GM23338 (cell line): ENCODE measurements around the gene KRTAP7-1. TPM values are rescaled to one million over a fixed set of nuclear protein-coding genes. Genes with fewer than 3 reads are reported as not detected.

Experiments used
- ATAC-seq: fragments of 200-7000 bp; cut with Tn5 transposase; 3 replicates; pipeline ENCODE4 v1.9.1; 2020
- DNase-seq: peaks from one replicate; pipeline ENCODE4 v3.0.0-alpha.2; 2015; ENCODE audit warnings: low spot score
- H2AFZ ChIP-seq: fragments of 200-600 bp; sonication (generic); 2 replicates; pipeline ENCODE4 v1.8.0; 2016; ENCODE audit warnings: antibody characterized with exemption, mild to moderate bottlenecking, moderate library complexity
- H3F3A ChIP-seq: fragments of 200-600 bp; sonication (generic); replicated peaks from 2 replicates; pipeline ENCODE4 v1.8.0; 2017; ENCODE audit warnings: antibody characterized with exemption, mixed run types, low read depth
- H3K27ac ChIP-seq: fragments of 200-600 bp; sonication (generic); 2 replicates; pipeline ENCODE4 v1.6.1; 2016; ENCODE audit warnings: low read depth
- H3K27me3 ChIP-seq: fragments of 200-600 bp; sonication (generic); 2 replicates; pipeline ENCODE4 v1.8.0; 2016; ENCODE audit warnings: mild to moderate bottlenecking, mixed run types, moderate library complexity; ENCODE audit not compliant: insufficient read depth
- H3K36me3 ChIP-seq: fragments of 200-600 bp; sonication (generic); 2 replicates; pipeline ENCODE4 v1.8.0; 2016; ENCODE audit warnings: mild to moderate bottlenecking; ENCODE audit not compliant: insufficient read depth
- H3K4me1 ChIP-seq: fragments of 200-600 bp; sonication (generic); 2 replicates; pipeline ENCODE4 v1.8.0; 2016; ENCODE audit warnings: mild to moderate bottlenecking, moderate library complexity; ENCODE audit not compliant: insufficient read depth
- H3K4me2 ChIP-seq: fragments of 200-600 bp; sonication (generic); 2 replicates; pipeline ENCODE4 v1.7.1; 2017; ENCODE audit warnings: mixed run types
- H3K4me3 ChIP-seq: fragments of 200-600 bp; sonication (generic); 2 replicates; pipeline ENCODE4 v1.6.1; 2016; ENCODE audit warnings: mixed run types
- H3K79me2 ChIP-seq: fragments of 200-600 bp; sonication (generic); replicated peaks from 2 replicates; pipeline ENCODE4 v1.8.0; 2017; ENCODE audit warnings: mild to moderate bottlenecking; ENCODE audit not compliant: insufficient read depth
- H3K9me2 ChIP-seq: fragments of 200-600 bp; sonication (generic); 2 replicates; pipeline ENCODE4 v1.8.0; 2017; ENCODE audit not compliant: insufficient read depth
- H4K20me1 ChIP-seq: fragments of 200-600 bp; sonication (generic); replicated peaks from 2 replicates; pipeline ENCODE4 v1.8.0; 2017; ENCODE audit warnings: mild to moderate bottlenecking; ENCODE audit not compliant: insufficient read depth
- H3K27ac Mint-ChIP-seq: 2 replicates; pipeline ENCODE4 v1.8.0; 2020; ENCODE audit warnings: inconsistent platforms, mild to moderate bottlenecking, moderate library complexity, mixed read lengths
- H3K27me3 Mint-ChIP-seq: 3 replicates; pipeline ENCODE4 v1.8.0; 2022; ENCODE audit warnings: low read depth, mild to moderate bottlenecking, moderate library complexity, mixed read lengths, inconsistent platforms; ENCODE audit not compliant: insufficient read depth, poor library complexity
- H3K36me3 Mint-ChIP-seq: 3 replicates; pipeline ENCODE4 v1.8.0; 2021; ENCODE audit warnings: low read depth, mild to moderate bottlenecking, inconsistent platforms, moderate library complexity, mixed read lengths
- H3K4me1 Mint-ChIP-seq: 3 replicates; pipeline ENCODE4 v1.8.0; 2020; ENCODE audit warnings: mild to moderate bottlenecking, inconsistent platforms, mixed read lengths
- H3K4me3 Mint-ChIP-seq: 3 replicates; pipeline ENCODE4 v1.8.0; 2021; ENCODE audit warnings: moderate library complexity, mild to moderate bottlenecking, inconsistent platforms, mixed read lengths
- H3K9me3 Mint-ChIP-seq: 3 replicates; pipeline ENCODE4 v1.8.0; 2020; ENCODE audit warnings: moderate library complexity, mild to moderate bottlenecking, inconsistent platforms, mixed read lengths
- CREB1 ChIP-seq: fragments of 250-450 bp; sonication (Bioruptor Pico); IDR thresholded peaks from 2 replicates; pipeline ENCODE4 v1.5.0; 2020; ENCODE audit warnings: low read depth, mild to moderate bottlenecking, moderate library complexity
- EZH2 ChIP-seq: fragments of 200-600 bp; sonication (generic); IDR thresholded peaks from one replicate; pipeline ENCODE4 v1.8.0; 2017; ENCODE audit warnings: antibody characterized with exemption, mild to moderate bottlenecking, low read depth; ENCODE audit not compliant: unreplicated experiment
- EZH2phosphoT487 ChIP-seq: fragments of 200-600 bp; sonication (generic); IDR thresholded peaks from one replicate; pipeline ENCODE4 v1.8.1; 2018; ENCODE audit warnings: antibody characterized with exemption; ENCODE audit not compliant: unreplicated experiment
- NANOG ChIP-seq: IDR thresholded peaks from 2 replicates; pipeline ENCODE4 v1.6.1; 2016; ENCODE audit warnings: antibody characterized with exemption, borderline replicate concordance
- POLR2AphosphoS5 ChIP-seq: IDR thresholded peaks from 2 replicates; pipeline ENCODE4 v1.6.1; 2016; ENCODE audit warnings: antibody characterized with exemption, low read depth
- STAT1 ChIP-seq: IDR thresholded peaks from one replicate; pipeline ENCODE4 v1.6.1; 2016; ENCODE audit warnings: antibody characterized with exemption; ENCODE audit not compliant: unreplicated experiment
- ZNF114 ChIP-seq: fragments of 250-450 bp; sonication (Bioruptor Pico); IDR thresholded peaks from 2 replicates; pipeline ENCODE4 v1.5.0; 2020; ENCODE audit warnings: mild to moderate bottlenecking, moderate library complexity
- polyA plus RNA-seq: library from polyadenylated mRNA; unstranded; fragments of >200 nt; fragmentation: Nextera tagmentation; extraction: Ambion mirVana; gene quantifications from 2 replicates; pipeline ENCODE4 v1.2.1, GENCODE V29; 2016
- total RNA-seq: library from RNA; depleted of rRNA; stranded (reverse); fragments of >200 nt; shearing (Covaris generic); gene quantifications from 2 replicates; pipeline ENCODE4 v1.2.3, GENCODE V29; 2014
- TF ChIP-seq, protein P1 (sequence below): IDR thresholded peaks from one replicate; pipeline ENCODE4 v1.6.1; 2018; ENCODE audit warnings: antibody characterized with exemption; ENCODE audit not compliant: unreplicated experiment
- TF ChIP-seq, protein P2 (sequence below), 2 experiments: fragments of 200-600 bp in 1 of 2; sonication (generic) in 1 of 2; conservative IDR thresholded peaks; 2 replicates each; pipeline versions ENCODE4 v1.5.1 to v1.6.1; 2016 to 2017; ENCODE audit warnings: antibody characterized with exemption in 2 of 2, low read depth in 2 of 2, mild to moderate bottlenecking in 2 of 2, moderate library complexity in 1 of 2
- TF ChIP-seq, protein P3 (sequence below): IDR thresholded peaks from 2 replicates; pipeline ENCODE4 v1.6.1; 2016; ENCODE audit warnings: antibody characterized with exemption

KRTAP7-1 gene
- total and polyA plus RNA-seq, 2 experiments from 2014 or later = not detected

DNA sequence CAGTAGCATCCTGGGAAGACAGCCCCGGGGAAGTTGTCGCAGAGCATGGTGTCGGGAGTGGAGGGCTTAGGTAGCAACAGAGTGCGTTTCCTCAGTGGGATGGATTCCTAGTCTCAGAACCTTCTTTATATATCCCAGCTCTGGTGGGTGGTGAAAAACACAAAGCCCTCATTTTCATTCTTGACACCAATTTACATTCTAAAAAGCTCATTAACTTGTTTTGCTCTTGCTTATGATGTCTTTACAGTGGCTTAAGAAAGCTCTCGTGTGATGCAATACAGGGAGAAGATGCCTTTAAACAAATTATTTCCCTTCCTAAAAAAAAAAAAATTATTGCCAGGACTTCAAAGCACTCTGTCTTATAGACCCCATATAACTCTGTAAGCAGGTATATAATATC, 16.4 kb downstream of the KRTAP7-1 start, which contains the start of gene KRTAP8-1:
Gene KRTAP8-1 (minus strand): TSS at position 101 of the 400 bp plus-strand sequence. CDS start 54 bp downstream, at position 47.
- no peaks in the 10 kb centered on the region for H3K27me3 ChIP-seq
- no peaks in the 10 kb centered on the region for H3F3A ChIP-seq
- ATAC-seq (no peak; the same call in 1 of the 3 replicates), DNase-seq (peak; percentile 2)
- H3K4me3 ChIP-seq = no peak within 1 kb of the TSS
- H3K4me1 Mint-ChIP-seq = peaks cover 11% of the 10 kb centered on the region
- H3K4me1 ChIP-seq = no peaks in the 10 kb centered on the region
- no peaks in the 10 kb centered on the region for H3K36me3 ChIP-seq
- no peak for TF ChIP-seq NANOG
- TF ChIP-seq CREB1 = no peak
- TF ChIP-seq, protein P1, sequence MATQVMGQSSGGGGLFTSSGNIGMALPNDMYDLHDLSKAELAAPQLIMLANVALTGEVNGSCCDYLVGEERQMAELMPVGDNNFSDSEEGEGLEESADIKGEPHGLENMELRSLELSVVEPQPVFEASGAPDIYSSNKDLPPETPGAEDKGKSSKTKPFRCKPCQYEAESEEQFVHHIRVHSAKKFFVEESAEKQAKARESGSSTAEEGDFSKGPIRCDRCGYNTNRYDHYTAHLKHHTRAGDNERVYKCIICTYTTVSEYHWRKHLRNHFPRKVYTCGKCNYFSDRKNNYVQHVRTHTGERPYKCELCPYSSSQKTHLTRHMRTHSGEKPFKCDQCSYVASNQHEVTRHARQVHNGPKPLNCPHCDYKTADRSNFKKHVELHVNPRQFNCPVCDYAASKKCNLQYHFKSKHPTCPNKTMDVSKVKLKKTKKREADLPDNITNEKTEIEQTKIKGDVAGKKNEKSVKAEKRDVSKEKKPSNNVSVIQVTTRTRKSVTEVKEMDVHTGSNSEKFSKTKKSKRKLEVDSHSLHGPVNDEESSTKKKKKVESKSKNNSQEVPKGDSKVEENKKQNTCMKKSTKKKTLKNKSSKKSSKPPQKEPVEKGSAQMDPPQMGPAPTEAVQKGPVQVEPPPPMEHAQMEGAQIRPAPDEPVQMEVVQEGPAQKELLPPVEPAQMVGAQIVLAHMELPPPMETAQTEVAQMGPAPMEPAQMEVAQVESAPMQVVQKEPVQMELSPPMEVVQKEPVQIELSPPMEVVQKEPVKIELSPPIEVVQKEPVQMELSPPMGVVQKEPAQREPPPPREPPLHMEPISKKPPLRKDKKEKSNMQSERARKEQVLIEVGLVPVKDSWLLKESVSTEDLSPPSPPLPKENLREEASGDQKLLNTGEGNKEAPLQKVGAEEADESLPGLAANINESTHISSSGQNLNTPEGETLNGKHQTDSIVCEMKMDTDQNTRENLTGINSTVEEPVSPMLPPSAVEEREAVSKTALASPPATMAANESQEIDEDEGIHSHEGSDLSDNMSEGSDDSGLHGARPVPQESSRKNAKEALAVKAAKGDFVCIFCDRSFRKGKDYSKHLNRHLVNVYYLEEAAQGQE = no peak
- no peak for TF ChIP-seq ZNF114 (CRISPR knock-in tag)
- TF ChIP-seq, protein P2, sequence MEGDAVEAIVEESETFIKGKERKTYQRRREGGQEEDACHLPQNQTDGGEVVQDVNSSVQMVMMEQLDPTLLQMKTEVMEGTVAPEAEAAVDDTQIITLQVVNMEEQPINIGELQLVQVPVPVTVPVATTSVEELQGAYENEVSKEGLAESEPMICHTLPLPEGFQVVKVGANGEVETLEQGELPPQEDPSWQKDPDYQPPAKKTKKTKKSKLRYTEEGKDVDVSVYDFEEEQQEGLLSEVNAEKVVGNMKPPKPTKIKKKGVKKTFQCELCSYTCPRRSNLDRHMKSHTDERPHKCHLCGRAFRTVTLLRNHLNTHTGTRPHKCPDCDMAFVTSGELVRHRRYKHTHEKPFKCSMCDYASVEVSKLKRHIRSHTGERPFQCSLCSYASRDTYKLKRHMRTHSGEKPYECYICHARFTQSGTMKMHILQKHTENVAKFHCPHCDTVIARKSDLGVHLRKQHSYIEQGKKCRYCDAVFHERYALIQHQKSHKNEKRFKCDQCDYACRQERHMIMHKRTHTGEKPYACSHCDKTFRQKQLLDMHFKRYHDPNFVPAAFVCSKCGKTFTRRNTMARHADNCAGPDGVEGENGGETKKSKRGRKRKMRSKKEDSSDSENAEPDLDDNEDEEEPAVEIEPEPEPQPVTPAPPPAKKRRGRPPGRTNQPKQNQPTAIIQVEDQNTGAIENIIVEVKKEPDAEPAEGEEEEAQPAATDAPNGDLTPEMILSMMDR (conservative IDR thresholded peaks at IDR 0.05; ENCODE audit: low read depth in 2 of 2) = no peak
- H3K27me3 Mint-ChIP-seq = peaks cover 4% of the 10 kb centered on the region
- H3K4me3 Mint-ChIP-seq = no peak within 1 kb of the TSS
- no peak within 1 kb of the TSS for H3K27ac Mint-ChIP-seq
- no peaks in the 10 kb centered on the region for H3K79me2 ChIP-seq
- no peaks in the 10 kb centered on the region; the same call in 2 of the 3 replicates for H3K9me3 Mint-ChIP-seq
- no peak within 1 kb of the TSS for H3K27ac ChIP-seq
- H3K36me3 Mint-ChIP-seq = no peaks in the 10 kb centered on the region
- H3K9me2 ChIP-seq = peaks cover 8% of the 10 kb centered on the region; the same call in 1 of the 2 replicates
- H4K20me1 ChIP-seq = no peaks in the 10 kb centered on the region
- peak within 1 kb of the TSS; percentile 33; the same call in 1 of the 2 replicates for H2AFZ ChIP-seq
- 0 out of 2 replicates have a peak within 1 kb of the TSS, but pooled peaks have one; percentile 7 for H3K4me2 ChIP-seq

DNA sequence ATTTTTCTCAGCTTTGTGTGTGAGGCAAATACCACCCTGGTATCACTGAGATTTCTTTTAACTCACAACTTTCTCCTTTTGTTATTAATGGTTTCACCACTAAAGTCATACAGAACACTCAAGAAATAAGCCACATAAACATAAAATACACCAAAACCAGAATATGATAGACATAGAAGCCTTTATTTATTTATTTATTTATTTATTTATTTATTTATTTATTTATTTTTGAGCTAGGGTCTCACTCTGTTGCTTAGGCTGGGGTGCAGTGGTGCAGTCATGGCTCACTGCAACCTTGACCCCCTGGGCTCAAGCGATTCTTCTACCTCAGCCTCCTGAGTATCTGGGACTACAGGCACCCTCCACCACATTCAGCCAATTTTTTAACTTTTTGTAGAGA, 29.0 kb downstream of the KRTAP7-1 start:
- no peaks in the 10 kb centered on the region for H3K4me1 Mint-ChIP-seq
- Histone ChIP-seq H3K4me1 (no peaks in the 10 kb centered on the region), H3F3A (no peaks in the 10 kb centered on the region), H3K36me3 (no peaks in the 10 kb centered on the region), H3K4me3 (no peak overlapping the region), H3K27ac (no peak overlapping the region), H3K9me2 (peaks cover 3% of the 10 kb centered on the region; the same call in 1 of the 2 replicates), H2AFZ (no peak overlapping the region), H3K79me2 (no peaks in the 10 kb centered on the region), H3K4me2 (no peak overlapping the region), H4K20me1 (no peaks in the 10 kb centered on the region), H3K27me3 (no peaks in the 10 kb centered on the region)
- no peak overlapping the region for H3K27ac Mint-ChIP-seq
- no peak for ATAC-seq
- H3K36me3 Mint-ChIP-seq = no peaks in the 10 kb centered on the region; the same call in 2 of the 3 replicates
- peaks cover 3% of the 10 kb centered on the region for H3K27me3 Mint-ChIP-seq
- no peaks in the 10 kb centered on the region for H3K9me3 Mint-ChIP-seq
- H3K4me3 Mint-ChIP-seq = no peak overlapping the region
- DNase-seq = no peak
- TF ChIP-seq, protein P2 (conservative IDR thresholded peaks at IDR 0.05; ENCODE audit: low read depth in 2 of 2) = no peak
- no peak for TF ChIP-seq NANOG
- no peak for TF ChIP-seq STAT1
- TF ChIP-seq POLR2AphosphoS5 = no peak
- TF ChIP-seq EZH2 = no peak
- no peak for TF ChIP-seq EZH2phosphoT487
- no peak for TF ChIP-seq ZNF114 (CRISPR knock-in tag)
- TF ChIP-seq, protein P3, sequence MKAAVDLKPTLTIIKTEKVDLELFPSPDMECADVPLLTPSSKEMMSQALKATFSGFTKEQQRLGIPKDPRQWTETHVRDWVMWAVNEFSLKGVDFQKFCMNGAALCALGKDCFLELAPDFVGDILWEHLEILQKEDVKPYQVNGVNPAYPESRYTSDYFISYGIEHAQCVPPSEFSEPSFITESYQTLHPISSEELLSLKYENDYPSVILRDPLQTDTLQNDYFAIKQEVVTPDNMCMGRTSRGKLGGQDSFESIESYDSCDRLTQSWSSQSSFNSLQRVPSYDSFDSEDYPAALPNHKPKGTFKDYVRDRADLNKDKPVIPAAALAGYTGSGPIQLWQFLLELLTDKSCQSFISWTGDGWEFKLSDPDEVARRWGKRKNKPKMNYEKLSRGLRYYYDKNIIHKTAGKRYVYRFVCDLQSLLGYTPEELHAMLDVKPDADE = no peak
